MM.1S (cell line): ENCODE results near the gene TAF6.
A peak's percentile ranks its signal among the peaks of the same experiment; 100 is the strongest.

Source experiments
- DNase-seq: peaks from one replicate; pipeline ENCODE4 v3.0.0-alpha.2; 2015
- H2AFZ ChIP-seq: fragments of 300-600 bp; sonication (generic); 2 replicates; pipeline ENCODE4 v1.6.0; 2016; ENCODE audit warnings: antibody characterized with exemption, low read length
- H3F3A ChIP-seq: fragments of 300-600 bp; sonication (generic); 2 replicates; pipeline ENCODE4 v1.6.1; 2016; ENCODE audit warnings: mild to moderate bottlenecking, antibody characterized with exemption, low read length, moderate library complexity, mixed read lengths; ENCODE audit not compliant: insufficient read depth
- H3K27ac ChIP-seq: fragments of 300-600 bp; sonication (generic); 2 replicates; pipeline ENCODE4 v1.5.1; 2016; ENCODE audit warnings: mild to moderate bottlenecking, low read length
- H3K27me3 ChIP-seq: fragments of 300-600 bp; sonication (generic); replicated peaks from 2 replicates; pipeline ENCODE4 v1.6.0; 2016; ENCODE audit warnings: low read length; ENCODE audit not compliant: insufficient read depth
- H3K36me3 ChIP-seq: fragments of 300-600 bp; sonication (generic); replicated peaks from 2 replicates; pipeline ENCODE4 v1.6.1; 2016; ENCODE audit warnings: mild to moderate bottlenecking, low read length, mixed read lengths; ENCODE audit not compliant: insufficient read depth
- H3K4me1 ChIP-seq: fragments of 300-600 bp; sonication (generic); 2 replicates; pipeline ENCODE4 v1.6.1; 2016; ENCODE audit warnings: low read length, mixed read lengths
- H3K4me2 ChIP-seq: fragments of 300-600 bp; sonication (generic); 2 replicates; pipeline ENCODE4 v1.6.0; 2016; ENCODE audit warnings: low read depth, low read length
- H3K4me3 ChIP-seq: fragments of 300-600 bp; sonication (generic); 2 replicates; pipeline ENCODE4 v1.5.1; 2016; ENCODE audit warnings: low read length, mixed read lengths
- H3K79me2 ChIP-seq: fragments of 300-600 bp; sonication (generic); 2 replicates; pipeline ENCODE4 v1.6.1; 2016; ENCODE audit warnings: mixed run types, low read length, mixed read lengths
- H3K9ac ChIP-seq: fragments of 300-600 bp; sonication (generic); 2 replicates; pipeline ENCODE4 v1.6.1; 2016; ENCODE audit warnings: low read length, mixed read lengths
- H3K9me2 ChIP-seq: fragments of 300-600 bp; sonication (generic); replicated peaks from 2 replicates; pipeline ENCODE4 v1.6.1; 2016; ENCODE audit warnings: mild to moderate bottlenecking, low read length, mixed read lengths; ENCODE audit not compliant: insufficient read depth
- H3K9me3 ChIP-seq: fragments of 300-600 bp; sonication (generic); replicated peaks from 2 replicates; pipeline ENCODE4 v1.6.1; 2016; ENCODE audit warnings: mild to moderate bottlenecking, low read length, mixed read lengths; ENCODE audit not compliant: insufficient read depth
- H4K20me1 ChIP-seq: fragments of 300-600 bp; sonication (generic); 2 replicates; pipeline ENCODE4 v1.6.1; 2016; ENCODE audit warnings: mild to moderate bottlenecking, low read length, moderate library complexity, mixed read lengths; ENCODE audit not compliant: insufficient read depth
- EZH2 ChIP-seq: fragments of 300-600 bp; sonication (generic); optimal IDR thresholded peaks from 2 replicates; pipeline ENCODE3; 2017; ENCODE audit warnings: low read depth, mild to moderate bottlenecking, antibody characterized with exemption, low read length, mixed read lengths
- EZH2phosphoT487 ChIP-seq: fragments of 300-600 bp; sonication (generic); IDR thresholded peaks from 2 replicates; pipeline ENCODE4 v1.6.1; 2018; ENCODE audit warnings: antibody characterized with exemption, low read length
- TF ChIP-seq, protein P1 (sequence below): fragments of 300-600 bp; sonication (generic); IDR thresholded peaks from 2 replicates; pipeline ENCODE4 v1.5.1; 2016; ENCODE audit warnings: antibody characterized with exemption, low read length, mixed read lengths

The TAF6 gene

DNA sequence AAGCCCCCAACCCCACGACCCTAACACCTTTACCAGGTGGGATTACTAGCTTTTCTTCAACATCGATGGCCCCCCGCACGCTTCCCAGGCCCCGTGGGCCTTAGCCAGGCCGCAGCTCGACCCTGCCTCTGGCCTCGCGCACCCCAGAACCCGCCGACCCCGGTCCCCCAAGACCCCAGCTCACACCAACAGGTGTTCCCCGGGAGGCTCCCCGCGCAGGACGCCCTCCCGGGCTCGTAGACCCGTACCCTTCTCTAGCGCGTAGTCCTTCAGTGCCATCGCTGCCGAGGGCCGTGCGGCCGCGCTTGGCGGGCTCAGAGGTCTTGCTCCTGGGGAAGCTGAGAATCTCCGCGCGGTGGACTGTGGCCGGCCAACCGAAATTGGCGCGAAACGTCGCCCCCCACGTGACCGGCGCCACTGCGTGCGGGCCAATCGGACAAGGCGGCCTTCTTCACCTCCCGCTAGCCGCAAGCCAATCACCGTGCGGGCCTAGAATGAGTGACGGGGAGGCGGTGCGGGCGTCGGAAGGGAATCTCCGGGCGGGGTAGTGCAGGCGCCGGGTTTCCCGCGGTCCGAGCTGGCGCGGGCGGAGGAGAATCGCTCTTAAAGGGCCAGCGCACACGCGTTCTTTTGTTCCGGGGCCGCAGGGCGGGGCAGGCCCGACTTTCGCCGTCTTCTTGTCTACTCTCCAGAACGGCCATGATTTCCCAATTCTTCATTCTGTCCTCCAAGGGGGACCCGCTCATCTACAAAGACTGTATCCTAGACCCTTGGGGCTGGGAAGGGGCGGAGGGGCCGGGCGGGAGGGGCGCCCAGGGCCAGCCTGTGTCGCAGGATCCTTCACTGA is 17.9 kb downstream of the TAF6 start, which contains the start of the genes AP4M1 and MCM7:
AP4M1 (plus strand) TSS at position 628 of the 847 bp plus-strand sequence; CDS start at position 700, 72 bp downstream.
MCM7 (minus strand) TSS at position 382 of the 847 bp plus-strand sequence; CDS start at position 279, 103 bp downstream.
- DNase-seq: peak; percentile 99
- H4K20me1 ChIP-seq: peaks cover 9% of the 10 kb centered on the region; the same call in 1 of the 2 replicates
- peaks cover 4% of the 10 kb centered on the region; the same call in 1 of the 2 replicates for H3F3A ChIP-seq
- H3K9me3 ChIP-seq: no peaks in the 10 kb centered on the region
- H3K79me2 ChIP-seq: peaks cover 50% of the 10 kb centered on the region
- H2AFZ ChIP-seq: peak within 1 kb of the TSS; percentile 50; the same call in 1 of the 2 replicates
- peaks cover 12% of the 10 kb centered on the region for H3K4me1 ChIP-seq
- peaks cover 24% of the 10 kb centered on the region for H3K36me3 ChIP-seq
- H3K9ac ChIP-seq: peak within 1 kb of the TSS; percentile 100
- TF ChIP-seq EZH2 (no peak), EZH2phosphoT487 (no peak)
- TF ChIP-seq, protein P1, sequence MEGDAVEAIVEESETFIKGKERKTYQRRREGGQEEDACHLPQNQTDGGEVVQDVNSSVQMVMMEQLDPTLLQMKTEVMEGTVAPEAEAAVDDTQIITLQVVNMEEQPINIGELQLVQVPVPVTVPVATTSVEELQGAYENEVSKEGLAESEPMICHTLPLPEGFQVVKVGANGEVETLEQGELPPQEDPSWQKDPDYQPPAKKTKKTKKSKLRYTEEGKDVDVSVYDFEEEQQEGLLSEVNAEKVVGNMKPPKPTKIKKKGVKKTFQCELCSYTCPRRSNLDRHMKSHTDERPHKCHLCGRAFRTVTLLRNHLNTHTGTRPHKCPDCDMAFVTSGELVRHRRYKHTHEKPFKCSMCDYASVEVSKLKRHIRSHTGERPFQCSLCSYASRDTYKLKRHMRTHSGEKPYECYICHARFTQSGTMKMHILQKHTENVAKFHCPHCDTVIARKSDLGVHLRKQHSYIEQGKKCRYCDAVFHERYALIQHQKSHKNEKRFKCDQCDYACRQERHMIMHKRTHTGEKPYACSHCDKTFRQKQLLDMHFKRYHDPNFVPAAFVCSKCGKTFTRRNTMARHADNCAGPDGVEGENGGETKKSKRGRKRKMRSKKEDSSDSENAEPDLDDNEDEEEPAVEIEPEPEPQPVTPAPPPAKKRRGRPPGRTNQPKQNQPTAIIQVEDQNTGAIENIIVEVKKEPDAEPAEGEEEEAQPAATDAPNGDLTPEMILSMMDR: no peak
- H3K4me2 ChIP-seq: peak within 1 kb of the TSS; percentile 92
- no peaks in the 10 kb centered on the region for H3K9me2 ChIP-seq
- H3K27ac ChIP-seq: peak within 1 kb of the TSS; percentile 95
- H3K4me3 ChIP-seq: peak within 1 kb of the TSS; percentile 98
- H3K27me3 ChIP-seq: no peaks in the 10 kb centered on the region

- H3K79me2 ChIP-seq: peaks cover 57% of the 10 kb centered on the region
These were observed 18.6 kb downstream of the TAF6 start for GRCh38 chr7:100100420-100101015.

DNA sequence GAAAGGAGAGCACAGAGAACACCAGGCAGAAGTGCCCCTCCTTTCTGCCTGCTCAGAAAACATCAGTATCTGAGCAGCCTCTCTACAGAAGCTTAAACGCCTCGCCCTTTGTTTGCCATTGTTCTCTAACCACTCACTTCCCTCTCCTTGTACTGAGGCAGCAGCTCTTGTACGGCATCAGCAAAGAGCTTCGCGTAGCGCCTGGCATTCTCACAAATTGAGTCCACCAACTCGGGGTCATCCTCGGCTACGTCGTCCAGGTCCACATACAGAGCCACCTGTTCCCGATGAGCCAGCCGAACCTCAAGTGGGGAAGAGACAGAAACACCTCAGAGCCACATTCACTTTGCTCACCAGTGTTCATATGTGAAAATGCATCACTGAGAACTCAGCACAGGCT is 19.7 kb downstream of the TAF6 start:
- peaks cover 17% of the 10 kb centered on the region for H3F3A ChIP-seq
- H3K27me3 ChIP-seq: no peaks in the 10 kb centered on the region
- peaks cover 9% of the 10 kb centered on the region; the same call in 1 of the 2 replicates for H4K20me1 ChIP-seq
- no peak overlapping the region; the same call in 1 of the 2 replicates for H3K9ac ChIP-seq
- peaks cover 36% of the 10 kb centered on the region for H3K36me3 ChIP-seq
- no peak overlapping the region for H3K27ac ChIP-seq
- peak overlapping the region; percentile 98; the same call in 1 of the 2 replicates for H3K4me3 ChIP-seq
- H3K9me2 ChIP-seq: no peaks in the 10 kb centered on the region
- DNase-seq: no peak
- H3K79me2 ChIP-seq: peaks cover 67% of the 10 kb centered on the region
- H3K9me3 ChIP-seq: no peaks in the 10 kb centered on the region
- H3K4me1 ChIP-seq: peaks cover 12% of the 10 kb centered on the region
- peak overlapping the region; percentile 92 for H3K4me2 ChIP-seq
- H2AFZ ChIP-seq: no peak overlapping the region
- TF ChIP-seq, protein P1: no peak
- TF ChIP-seq EZH2 (no peak), EZH2phosphoT487 (no peak)

More at GRCh38 chr7:100100420-100101015, 18.6 kb downstream of the TAF6 start:
- no peaks in the 10 kb centered on the region for H3K9me2 ChIP-seq
- peak overlapping the region; percentile 100 for H3K9ac ChIP-seq
- DNase-seq: peak; percentile 93
- peaks cover 12% of the 10 kb centered on the region for H3K4me1 ChIP-seq
- no peak for TF ChIP-seq EZH2phosphoT487
- TF ChIP-seq, protein P1: no peak
- H3K9me3 ChIP-seq: no peaks in the 10 kb centered on the region
- peaks cover 9% of the 10 kb centered on the region; the same call in 1 of the 2 replicates for H4K20me1 ChIP-seq
- no peaks in the 10 kb centered on the region for H3K27me3 ChIP-seq
- H3K4me3 ChIP-seq: peak overlapping the region; percentile 98
- H3K36me3 ChIP-seq: peaks cover 29% of the 10 kb centered on the region
- H3K4me2 ChIP-seq: peak overlapping the region; percentile 92
- 0 out of 2 replicates have a peak overlapping the region, but pooled peaks have one; percentile 36 for H2AFZ ChIP-seq
- H3K27ac ChIP-seq: peak overlapping the region; percentile 95
- peaks cover 8% of the 10 kb centered on the region; the same call in 1 of the 2 replicates for H3F3A ChIP-seq
